SK-N-SH (cell line): Measurements from ENCODE around the gene SCAMP2.

Experiments
- EP300 ChIP-seq, 2 experiments: IDR thresholded peaks; 2 replicates each; pipeline versions ENCODE4 v1.4.0 to v1.6.1; 2012; ENCODE audit warnings: borderline replicate concordance in 1 of 2, low read depth in 1 of 2, low read length in 1 of 2
- FOXM1 ChIP-seq: IDR thresholded peaks from 2 replicates; pipeline ENCODE4 v1.4.0; 2012; ENCODE audit warnings: low read depth, mild to moderate bottlenecking
- GABPA ChIP-seq: IDR thresholded peaks from 2 replicates; pipeline ENCODE4 v1.4.0; 2012; ENCODE audit warnings: low read depth, mild to moderate bottlenecking
- JUND ChIP-seq: IDR thresholded peaks from 2 replicates; pipeline ENCODE4 v1.4.0; 2012
- MXI1 ChIP-seq: IDR thresholded peaks from 2 replicates; pipeline ENCODE4 v1.6.1; 2012; ENCODE audit warnings: mild to moderate bottlenecking, low read depth, low read length, improper control_type of control experiment
- POLR2AphosphoS5 ChIP-seq: IDR thresholded peaks from 2 replicates; pipeline ENCODE4 v1.6.1; 2012; ENCODE audit warnings: low read depth, low read length
- RAD21 ChIP-seq: IDR thresholded peaks from 2 replicates; pipeline ENCODE4 v1.6.1; 2012; ENCODE audit warnings: mild to moderate bottlenecking, low read length
- SIN3A ChIP-seq: IDR thresholded peaks from 2 replicates; pipeline ENCODE4 v1.6.1; 2012; ENCODE audit warnings: low read depth, mild to moderate bottlenecking, low read length, moderate library complexity, borderline replicate concordance
- TAF1 ChIP-seq: IDR thresholded peaks from 2 replicates; pipeline ENCODE4 v1.6.1; 2012; ENCODE audit warnings: low read depth, mild to moderate bottlenecking, low read length, moderate library complexity, borderline replicate concordance
- YY1 ChIP-seq: IDR thresholded peaks from 2 replicates; pipeline ENCODE4 v1.4.0; 2012; ENCODE audit warnings: low read depth, mild to moderate bottlenecking
- TF ChIP-seq, protein P1 (sequence below): IDR thresholded peaks from 2 replicates; pipeline ENCODE4 v1.4.0; 2012; ENCODE audit warnings: low read depth
- TF ChIP-seq, protein P2 (sequence below): fragments of 200-600 bp; sonication (generic); IDR thresholded peaks from 2 replicates; pipeline ENCODE4 v1.6.1; 2017; ENCODE audit warnings: antibody characterized with exemption, mild to moderate bottlenecking, moderate library complexity
- TF ChIP-seq, protein P3 (sequence below): IDR thresholded peaks from 2 replicates; pipeline ENCODE4; 2012

DNA sequence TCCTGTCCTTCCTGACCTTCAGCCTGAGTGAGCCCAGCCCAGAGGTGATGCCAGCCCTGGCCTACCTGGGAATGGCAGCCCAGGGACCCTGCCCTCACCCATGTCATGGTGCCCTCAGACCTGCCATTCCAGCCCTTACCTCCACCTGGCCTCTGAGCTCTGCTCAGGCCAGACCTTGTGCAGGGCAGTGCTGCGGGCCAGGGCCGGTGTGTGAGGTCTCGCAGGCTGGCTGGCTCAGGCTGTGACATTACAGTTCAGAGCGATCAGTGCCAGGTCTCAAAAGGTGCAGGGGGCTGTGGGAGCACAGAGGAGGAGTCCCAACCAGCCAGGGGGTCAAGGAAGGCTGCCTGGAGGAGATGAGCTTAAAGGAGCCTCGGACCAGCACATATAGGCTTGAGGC is 53.1 kb downstream of the SCAMP2 start:
- TF ChIP-seq, protein P1, sequence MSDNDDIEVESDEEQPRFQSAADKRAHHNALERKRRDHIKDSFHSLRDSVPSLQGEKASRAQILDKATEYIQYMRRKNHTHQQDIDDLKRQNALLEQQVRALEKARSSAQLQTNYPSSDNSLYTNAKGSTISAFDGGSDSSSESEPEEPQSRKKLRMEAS: no peak
- TF ChIP-seq EP300 (IDR thresholded peaks at IDR 0.05; ENCODE audit: borderline replicate concordance in 1 of 2, low read depth in 1 of 2, low read length in 1 of 2): no peak
- TF ChIP-seq SIN3A: no peak
- TF ChIP-seq, protein P2, sequence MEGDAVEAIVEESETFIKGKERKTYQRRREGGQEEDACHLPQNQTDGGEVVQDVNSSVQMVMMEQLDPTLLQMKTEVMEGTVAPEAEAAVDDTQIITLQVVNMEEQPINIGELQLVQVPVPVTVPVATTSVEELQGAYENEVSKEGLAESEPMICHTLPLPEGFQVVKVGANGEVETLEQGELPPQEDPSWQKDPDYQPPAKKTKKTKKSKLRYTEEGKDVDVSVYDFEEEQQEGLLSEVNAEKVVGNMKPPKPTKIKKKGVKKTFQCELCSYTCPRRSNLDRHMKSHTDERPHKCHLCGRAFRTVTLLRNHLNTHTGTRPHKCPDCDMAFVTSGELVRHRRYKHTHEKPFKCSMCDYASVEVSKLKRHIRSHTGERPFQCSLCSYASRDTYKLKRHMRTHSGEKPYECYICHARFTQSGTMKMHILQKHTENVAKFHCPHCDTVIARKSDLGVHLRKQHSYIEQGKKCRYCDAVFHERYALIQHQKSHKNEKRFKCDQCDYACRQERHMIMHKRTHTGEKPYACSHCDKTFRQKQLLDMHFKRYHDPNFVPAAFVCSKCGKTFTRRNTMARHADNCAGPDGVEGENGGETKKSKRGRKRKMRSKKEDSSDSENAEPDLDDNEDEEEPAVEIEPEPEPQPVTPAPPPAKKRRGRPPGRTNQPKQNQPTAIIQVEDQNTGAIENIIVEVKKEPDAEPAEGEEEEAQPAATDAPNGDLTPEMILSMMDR: no peak
- TF ChIP-seq, protein P3, sequence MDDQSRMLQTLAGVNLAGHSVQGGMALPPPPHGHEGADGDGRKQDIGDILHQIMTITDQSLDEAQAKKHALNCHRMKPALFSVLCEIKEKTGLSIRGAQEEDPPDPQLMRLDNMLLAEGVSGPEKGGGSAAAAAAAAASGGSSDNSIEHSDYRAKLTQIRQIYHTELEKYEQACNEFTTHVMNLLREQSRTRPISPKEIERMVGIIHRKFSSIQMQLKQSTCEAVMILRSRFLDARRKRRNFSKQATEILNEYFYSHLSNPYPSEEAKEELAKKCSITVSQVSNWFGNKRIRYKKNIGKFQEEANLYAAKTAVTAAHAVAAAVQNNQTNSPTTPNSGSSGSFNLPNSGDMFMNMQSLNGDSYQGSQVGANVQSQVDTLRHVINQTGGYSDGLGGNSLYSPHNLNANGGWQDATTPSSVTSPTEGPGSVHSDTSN: no peak
- TF ChIP-seq MXI1: no peak
- no peak for TF ChIP-seq TAF1
- no peak for TF ChIP-seq RAD21
- no peak for TF ChIP-seq JUND
- no peak for TF ChIP-seq GABPA
- no peak for TF ChIP-seq POLR2AphosphoS5
- TF ChIP-seq YY1: no peak
- TF ChIP-seq FOXM1: no peak
